PC-3 (cell line): ENCODE results near the gene DGKI.

Source experiments
- CTCF ChIP-seq: fragments of 300-600 bp; sonication (generic); conservative IDR thresholded peaks from 2 replicates; pipeline ENCODE4 v1.5.1; 2017; ENCODE audit warnings: antibody characterized with exemption, low read depth, mild to moderate bottlenecking, low read length
- EZH2 ChIP-seq: fragments of 300-600 bp; sonication (generic); IDR thresholded peaks from one replicate; pipeline ENCODE4 v1.6.1; 2017; ENCODE audit warnings: antibody characterized with exemption, mild to moderate bottlenecking, low read length; ENCODE audit not compliant: unreplicated experiment
- EZH2phosphoT487 ChIP-seq: fragments of 300-600 bp; sonication (generic); IDR thresholded peaks from 2 replicates; pipeline ENCODE4 v1.6.1; 2018; ENCODE audit warnings: mild to moderate bottlenecking, antibody characterized with exemption, low read length, borderline replicate concordance

- TF ChIP-seq EZH2 (no peak), CTCF (no peak), EZH2phosphoT487 (no peak)
These were observed 444.0 kb downstream of the DGKI start for GRCh38 chr7:137402536-137403352.
